NB4 (cell line): ENCODE measurements around the gene TENT4B.

Source experiments
- POLR2A ChIP-seq: IDR thresholded peaks from 2 replicates; pipeline ENCODE4 v1.6.1; 2011; ENCODE audit warnings: mild to moderate bottlenecking; ENCODE audit not compliant: insufficient read length; ENCODE audit errors: extremely low read depth
- TF ChIP-seq, protein P1 (sequence below): IDR thresholded peaks from one replicate; pipeline ENCODE4 v1.5.1; 2012; ENCODE audit warnings: low read depth, low read length

GRCh38 chr16:50227665-50228064 is 74.6 kb downstream of the TENT4B start:
- no peak for TF ChIP-seq POLR2A
- TF ChIP-seq, protein P1, sequence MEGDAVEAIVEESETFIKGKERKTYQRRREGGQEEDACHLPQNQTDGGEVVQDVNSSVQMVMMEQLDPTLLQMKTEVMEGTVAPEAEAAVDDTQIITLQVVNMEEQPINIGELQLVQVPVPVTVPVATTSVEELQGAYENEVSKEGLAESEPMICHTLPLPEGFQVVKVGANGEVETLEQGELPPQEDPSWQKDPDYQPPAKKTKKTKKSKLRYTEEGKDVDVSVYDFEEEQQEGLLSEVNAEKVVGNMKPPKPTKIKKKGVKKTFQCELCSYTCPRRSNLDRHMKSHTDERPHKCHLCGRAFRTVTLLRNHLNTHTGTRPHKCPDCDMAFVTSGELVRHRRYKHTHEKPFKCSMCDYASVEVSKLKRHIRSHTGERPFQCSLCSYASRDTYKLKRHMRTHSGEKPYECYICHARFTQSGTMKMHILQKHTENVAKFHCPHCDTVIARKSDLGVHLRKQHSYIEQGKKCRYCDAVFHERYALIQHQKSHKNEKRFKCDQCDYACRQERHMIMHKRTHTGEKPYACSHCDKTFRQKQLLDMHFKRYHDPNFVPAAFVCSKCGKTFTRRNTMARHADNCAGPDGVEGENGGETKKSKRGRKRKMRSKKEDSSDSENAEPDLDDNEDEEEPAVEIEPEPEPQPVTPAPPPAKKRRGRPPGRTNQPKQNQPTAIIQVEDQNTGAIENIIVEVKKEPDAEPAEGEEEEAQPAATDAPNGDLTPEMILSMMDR = no peak
